Measurements from ENCODE around the gene MYCN. TPM values are rescaled to one million over a fixed set of nuclear protein-coding genes. Genes with fewer than 3 reads are reported as not detected.

Gene MYCN
- total RNA-seq, 1 donor from 2014 or later, result 0.54 TPM

DNA sequence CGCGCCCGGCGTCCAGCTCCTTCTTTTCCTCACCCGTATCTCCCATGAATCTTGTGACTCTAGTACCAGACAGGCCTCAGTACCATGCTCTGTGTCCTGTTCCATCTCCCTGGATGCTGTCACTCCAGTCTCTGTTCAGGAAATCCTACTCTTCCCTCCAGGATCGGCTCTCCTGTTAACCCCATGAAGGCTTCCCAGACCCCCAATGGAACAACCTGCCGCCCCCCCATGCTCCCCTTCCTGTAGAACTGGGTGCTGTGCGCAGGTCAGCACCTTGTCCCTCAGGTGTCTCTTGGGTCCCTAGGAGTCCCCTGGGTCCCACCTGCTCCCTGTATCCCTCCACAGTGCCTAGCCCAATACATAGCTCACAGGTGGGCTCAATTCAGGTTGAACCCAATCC lies 41.3 kb downstream of the MYCN start:
- TF ChIP-seq, protein P1, sequence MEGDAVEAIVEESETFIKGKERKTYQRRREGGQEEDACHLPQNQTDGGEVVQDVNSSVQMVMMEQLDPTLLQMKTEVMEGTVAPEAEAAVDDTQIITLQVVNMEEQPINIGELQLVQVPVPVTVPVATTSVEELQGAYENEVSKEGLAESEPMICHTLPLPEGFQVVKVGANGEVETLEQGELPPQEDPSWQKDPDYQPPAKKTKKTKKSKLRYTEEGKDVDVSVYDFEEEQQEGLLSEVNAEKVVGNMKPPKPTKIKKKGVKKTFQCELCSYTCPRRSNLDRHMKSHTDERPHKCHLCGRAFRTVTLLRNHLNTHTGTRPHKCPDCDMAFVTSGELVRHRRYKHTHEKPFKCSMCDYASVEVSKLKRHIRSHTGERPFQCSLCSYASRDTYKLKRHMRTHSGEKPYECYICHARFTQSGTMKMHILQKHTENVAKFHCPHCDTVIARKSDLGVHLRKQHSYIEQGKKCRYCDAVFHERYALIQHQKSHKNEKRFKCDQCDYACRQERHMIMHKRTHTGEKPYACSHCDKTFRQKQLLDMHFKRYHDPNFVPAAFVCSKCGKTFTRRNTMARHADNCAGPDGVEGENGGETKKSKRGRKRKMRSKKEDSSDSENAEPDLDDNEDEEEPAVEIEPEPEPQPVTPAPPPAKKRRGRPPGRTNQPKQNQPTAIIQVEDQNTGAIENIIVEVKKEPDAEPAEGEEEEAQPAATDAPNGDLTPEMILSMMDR (IDR thresholded peaks at IDR 0.05), result no peak
- H3K27ac Mint-ChIP-seq (ENCODE audit: unreplicated experiment), result no peak overlapping the region

DNA sequence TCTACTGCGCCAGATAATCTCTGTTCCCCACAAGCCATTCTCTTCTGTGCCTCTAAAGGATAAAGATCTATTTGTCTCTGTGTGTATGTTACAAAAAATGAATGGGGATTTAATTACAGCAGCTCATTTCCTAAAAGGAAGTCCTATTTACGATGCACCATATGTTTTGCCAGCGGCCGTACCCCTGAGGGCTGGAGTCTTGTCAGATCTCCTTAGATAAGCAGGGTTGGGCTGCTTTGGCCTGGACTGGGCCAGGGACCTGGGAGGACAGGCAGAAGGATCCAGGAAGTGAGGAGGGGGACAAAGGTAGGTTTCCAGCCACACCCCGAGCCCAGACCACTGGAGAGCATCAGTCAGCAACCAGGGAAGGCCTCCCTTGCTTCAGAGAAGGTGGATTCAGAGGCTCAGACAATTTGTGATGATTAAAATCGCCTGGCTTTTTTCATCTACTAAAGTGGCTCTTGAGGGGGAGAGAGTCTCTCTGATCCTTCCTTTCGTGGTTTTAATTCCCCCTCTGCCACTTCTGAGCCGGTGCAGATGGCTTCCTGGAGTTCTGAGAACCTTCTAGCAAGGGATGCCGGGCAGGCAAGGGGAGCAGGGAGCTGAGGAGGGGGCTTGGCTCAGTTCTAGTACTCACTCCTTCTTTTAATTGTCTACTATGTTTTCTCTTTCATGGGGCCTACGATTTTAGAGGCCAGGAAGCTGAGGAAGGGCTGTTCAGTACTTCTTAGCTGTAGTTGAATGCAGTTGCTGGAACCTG lies 42.1 kb downstream of the MYCN start:
- Mint-ChIP-seq H3K27ac (ENCODE audit: unreplicated experiment) (no peak overlapping the region), H3K4me3 (ENCODE audit: unreplicated experiment) (no peak overlapping the region), H3K9me3 (ENCODE audit: unreplicated experiment) (no peaks in the 10 kb centered on the region), H3K36me3 (ENCODE audit: unreplicated experiment) (no peaks in the 10 kb centered on the region), H3K4me1 (ENCODE audit: unreplicated experiment) (no peaks in the 10 kb centered on the region), H3K27me3 (ENCODE audit: unreplicated experiment) (peaks cover 2% of the 10 kb centered on the region)
- no peak for DNase-seq (ENCODE audit: extremely low spot score, unreplicated experiment)
- TF ChIP-seq, protein P1 (IDR thresholded peaks at IDR 0.05), result no peak

More for the DNA sequence above, 41.3 kb downstream of the MYCN start:
- Mint-ChIP-seq H3K36me3 (ENCODE audit: unreplicated experiment) (no peaks in the 10 kb centered on the region), H3K9me3 (ENCODE audit: unreplicated experiment) (no peaks in the 10 kb centered on the region), H3K4me3 (ENCODE audit: unreplicated experiment) (no peak overlapping the region), H3K4me1 (ENCODE audit: unreplicated experiment) (no peaks in the 10 kb centered on the region), H3K27me3 (ENCODE audit: unreplicated experiment) (peaks cover 2% of the 10 kb centered on the region)
- DNase-seq (ENCODE audit: extremely low spot score, unreplicated experiment), result no peak

DNA sequence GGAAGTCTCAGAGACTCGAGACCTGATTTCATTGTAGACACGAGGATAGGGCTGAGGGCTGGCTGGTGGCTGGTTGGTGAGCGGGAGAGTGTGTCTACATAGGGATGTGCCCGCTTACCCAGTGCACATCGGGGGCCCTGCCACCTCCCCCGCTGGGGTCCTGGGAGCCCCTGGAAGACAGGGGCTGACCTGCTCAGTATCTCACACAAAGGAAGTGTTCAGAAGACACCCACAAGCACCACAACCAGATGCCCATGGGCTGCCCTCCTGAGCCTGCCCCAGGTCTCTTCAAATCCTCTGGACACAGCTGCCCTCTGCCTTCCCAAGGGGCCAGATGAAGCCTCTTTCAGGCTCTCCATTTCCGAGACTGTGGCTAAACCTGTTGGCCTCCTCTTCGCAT lies 43.1 kb downstream of the MYCN start:
- no peak for DNase-seq (ENCODE audit: extremely low spot score, unreplicated experiment)
- peaks cover 2% of the 10 kb centered on the region for H3K27me3 Mint-ChIP-seq (ENCODE audit: unreplicated experiment)
- no peak overlapping the region for H3K27ac Mint-ChIP-seq (ENCODE audit: unreplicated experiment)
- TF ChIP-seq, protein P1 (IDR thresholded peaks at IDR 0.05), result no peak
- H3K4me1 Mint-ChIP-seq (ENCODE audit: unreplicated experiment), result no peaks in the 10 kb centered on the region
- H3K36me3 Mint-ChIP-seq (ENCODE audit: unreplicated experiment), result no peaks in the 10 kb centered on the region
- no peaks in the 10 kb centered on the region for H3K9me3 Mint-ChIP-seq (ENCODE audit: unreplicated experiment)
- H3K4me3 Mint-ChIP-seq (ENCODE audit: unreplicated experiment), result no peak overlapping the region

DNA sequence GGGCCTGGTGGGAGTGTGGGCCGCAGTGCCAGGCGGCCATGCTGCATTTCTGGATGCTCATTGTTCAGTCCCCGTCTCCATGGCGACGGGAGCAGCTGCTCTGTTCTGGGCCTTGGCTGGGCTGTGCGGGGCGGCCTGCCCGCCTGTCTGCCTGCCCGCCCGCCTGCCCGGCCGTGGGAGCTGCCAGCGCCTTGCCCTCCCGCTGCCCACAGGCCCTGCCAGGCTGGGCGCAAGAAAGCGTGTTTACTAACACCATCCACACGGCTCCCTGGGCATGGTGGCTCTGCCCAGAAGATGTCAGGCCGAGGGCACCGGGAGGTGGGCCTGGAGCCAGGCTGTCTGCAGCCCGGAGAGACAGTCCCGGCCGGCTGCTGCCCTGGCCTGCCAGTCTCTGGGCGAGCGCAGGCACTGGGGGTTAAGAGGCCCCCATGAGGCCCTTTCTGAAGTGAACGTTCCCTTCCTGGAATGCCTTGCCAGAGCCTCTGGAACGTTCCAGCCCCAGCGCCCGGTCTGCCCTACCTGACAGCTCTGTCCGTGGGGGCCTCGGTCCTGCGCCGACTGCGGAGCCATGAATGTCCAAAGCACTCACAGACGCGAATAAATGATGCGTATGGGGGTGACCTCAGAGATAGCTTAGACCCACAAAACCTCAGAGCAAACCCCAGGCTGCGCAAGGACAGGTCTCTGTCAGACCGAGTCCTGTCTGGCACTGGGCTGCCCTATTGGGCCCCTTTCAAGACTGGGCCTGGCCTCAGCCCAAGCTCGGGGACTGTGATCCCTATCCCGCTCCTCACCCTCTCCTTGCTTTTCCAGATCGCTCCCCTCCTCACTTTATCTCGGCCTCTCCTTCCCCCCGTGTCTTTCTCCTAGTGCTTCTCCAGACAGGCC lies 44.3 kb downstream of the MYCN start:
- no peak for DNase-seq (ENCODE audit: extremely low spot score, unreplicated experiment)
- H3K9me3 Mint-ChIP-seq (ENCODE audit: unreplicated experiment), result no peaks in the 10 kb centered on the region
- H3K27ac Mint-ChIP-seq (ENCODE audit: unreplicated experiment), result no peak overlapping the region
- TF ChIP-seq, protein P1 (IDR thresholded peaks at IDR 0.05), result no peak
- H3K27me3 Mint-ChIP-seq (ENCODE audit: unreplicated experiment), result peaks cover 2% of the 10 kb centered on the region
- no peaks in the 10 kb centered on the region for H3K36me3 Mint-ChIP-seq (ENCODE audit: unreplicated experiment)
- no peak overlapping the region for H3K4me3 Mint-ChIP-seq (ENCODE audit: unreplicated experiment)
- no peaks in the 10 kb centered on the region for H3K4me1 Mint-ChIP-seq (ENCODE audit: unreplicated experiment)

DNA sequence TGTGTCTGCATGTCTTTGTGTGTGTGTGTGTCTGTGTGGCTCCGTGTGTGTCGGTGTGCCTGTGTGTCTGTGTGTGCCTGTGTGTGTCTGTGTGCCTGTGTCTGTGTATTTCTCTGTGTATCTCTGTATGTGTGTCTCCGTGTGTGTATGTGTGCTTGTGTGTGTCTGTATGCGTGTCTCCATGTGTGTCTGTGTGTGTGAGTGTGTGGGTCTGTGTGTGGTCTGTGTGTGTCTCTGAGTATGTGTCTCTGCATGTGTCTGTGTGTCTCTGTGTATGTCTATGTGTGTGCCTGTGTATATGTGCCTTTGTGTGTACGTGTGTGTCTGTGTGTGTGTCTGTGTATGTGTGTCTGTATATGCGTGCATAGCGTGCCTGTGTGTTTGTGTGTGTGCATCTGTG lies 45.2 kb downstream of the MYCN start:
- no peak overlapping the region for H3K27ac Mint-ChIP-seq (ENCODE audit: unreplicated experiment)
- H3K27me3 Mint-ChIP-seq (ENCODE audit: unreplicated experiment), result peaks cover 2% of the 10 kb centered on the region
- H3K4me3 Mint-ChIP-seq (ENCODE audit: unreplicated experiment), result no peak overlapping the region
- DNase-seq (ENCODE audit: extremely low spot score, unreplicated experiment), result no peak
- no peaks in the 10 kb centered on the region for H3K9me3 Mint-ChIP-seq (ENCODE audit: unreplicated experiment)
- no peaks in the 10 kb centered on the region for H3K4me1 Mint-ChIP-seq (ENCODE audit: unreplicated experiment)
- TF ChIP-seq, protein P1 (IDR thresholded peaks at IDR 0.05), result no peak
- H3K36me3 Mint-ChIP-seq (ENCODE audit: unreplicated experiment), result no peaks in the 10 kb centered on the region
